Measurements from ENCODE around the gene GNAZ. TPM values are rescaled to one million over a fixed set of nuclear protein-coding genes. Genes with fewer than 3 reads are reported as not detected.

GNAZ gene
- polyA plus RNA-seq, 1 donor (not counting 4 experiments of a cell fraction or from before 2014, with no cell fraction given) = 0.03 TPM

DNA sequence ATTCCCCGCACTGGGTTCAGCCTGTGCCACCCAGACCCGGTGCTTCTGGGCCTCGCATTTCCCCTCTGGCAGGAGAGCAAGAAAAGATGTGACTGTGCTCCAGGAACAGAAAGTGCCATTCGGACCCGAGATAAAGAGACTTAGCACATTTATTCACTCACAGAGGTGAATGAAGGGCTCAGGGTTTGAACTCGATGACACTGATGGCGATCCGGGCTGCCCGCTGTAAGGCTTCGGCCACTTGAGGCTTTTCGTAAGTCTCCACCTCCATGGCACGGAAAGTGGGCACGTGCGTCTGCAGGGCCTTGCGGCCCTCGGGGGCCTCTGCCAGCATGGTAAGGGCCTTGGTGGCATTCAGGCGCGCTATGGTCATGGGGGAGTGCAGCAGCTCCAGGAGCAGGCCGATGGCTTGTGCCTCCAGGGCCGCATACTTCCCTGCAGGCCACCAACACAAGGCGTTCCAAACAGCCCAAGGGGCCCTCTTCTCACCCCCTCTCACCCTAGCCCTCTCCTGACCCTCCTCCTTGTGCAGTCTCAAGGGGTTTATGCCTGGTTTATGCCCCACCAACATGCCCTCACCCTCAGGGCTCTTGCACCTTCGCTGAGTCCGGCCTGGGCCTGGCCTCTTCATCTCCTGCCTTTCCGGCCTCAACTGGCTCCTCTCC lies 10.9 kb upstream of the GNAZ start:
- no peaks in the 10 kb centered on the region for H3K27me3 ChIP-seq (ENCODE audit: control insufficient read depth, extremely low read depth, insufficient read depth, low read length)
- H3K9ac ChIP-seq (ENCODE audit: control insufficient read depth, extremely low read depth, insufficient read depth, low read length) = no peak overlapping the region
- H3K36me3 ChIP-seq (ENCODE audit: control insufficient read depth in 2 of 2, extremely low read depth in 1 of 2, insufficient read depth in 2 of 2, low read length in 2 of 2) = no peaks in the 10 kb centered on the region
- no peak overlapping the region for H3K27ac ChIP-seq (ENCODE audit: control insufficient read depth, insufficient read depth, low read length)
- H3K9me1 ChIP-seq (ENCODE audit: control insufficient read depth, extremely low read depth, insufficient read depth, low read length) = no peaks in the 10 kb centered on the region
- no peaks in the 10 kb centered on the region for H4K20me1 ChIP-seq (ENCODE audit: control insufficient read depth, extremely low read depth, insufficient read depth, low read length)
- TF ChIP-seq, protein P1, sequence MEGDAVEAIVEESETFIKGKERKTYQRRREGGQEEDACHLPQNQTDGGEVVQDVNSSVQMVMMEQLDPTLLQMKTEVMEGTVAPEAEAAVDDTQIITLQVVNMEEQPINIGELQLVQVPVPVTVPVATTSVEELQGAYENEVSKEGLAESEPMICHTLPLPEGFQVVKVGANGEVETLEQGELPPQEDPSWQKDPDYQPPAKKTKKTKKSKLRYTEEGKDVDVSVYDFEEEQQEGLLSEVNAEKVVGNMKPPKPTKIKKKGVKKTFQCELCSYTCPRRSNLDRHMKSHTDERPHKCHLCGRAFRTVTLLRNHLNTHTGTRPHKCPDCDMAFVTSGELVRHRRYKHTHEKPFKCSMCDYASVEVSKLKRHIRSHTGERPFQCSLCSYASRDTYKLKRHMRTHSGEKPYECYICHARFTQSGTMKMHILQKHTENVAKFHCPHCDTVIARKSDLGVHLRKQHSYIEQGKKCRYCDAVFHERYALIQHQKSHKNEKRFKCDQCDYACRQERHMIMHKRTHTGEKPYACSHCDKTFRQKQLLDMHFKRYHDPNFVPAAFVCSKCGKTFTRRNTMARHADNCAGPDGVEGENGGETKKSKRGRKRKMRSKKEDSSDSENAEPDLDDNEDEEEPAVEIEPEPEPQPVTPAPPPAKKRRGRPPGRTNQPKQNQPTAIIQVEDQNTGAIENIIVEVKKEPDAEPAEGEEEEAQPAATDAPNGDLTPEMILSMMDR (optimal IDR thresholded peaks at IDR 0.05 in 1 of 3, IDR thresholded peaks at IDR 0.05 in 1 of 3, conservative IDR thresholded peaks at IDR 0.05 in 1 of 3; ENCODE audit: extremely low read depth in 1 of 3, insufficient read depth in 2 of 3, low read length in 3 of 3) = no peak
- no peak for TF ChIP-seq EZH2 (IDR thresholded peaks at IDR 0.05; ENCODE audit: low read length)
- no peak overlapping the region for H3K4me3 ChIP-seq (ENCODE audit: control insufficient read depth in 2 of 3, extremely low read depth in 1 of 3, insufficient read depth in 2 of 3, low read depth in 1 of 3, low read length in 3 of 3)
- H3K9me3 ChIP-seq (ENCODE audit: control insufficient read depth, low read depth, low read length) = no peaks in the 10 kb centered on the region
- H2AFZ ChIP-seq (ENCODE audit: control insufficient read depth, low read length) = no peak overlapping the region
- no peaks in the 10 kb centered on the region for H3K79me2 ChIP-seq (ENCODE audit: control insufficient read depth, insufficient read depth, low read length)
- FAIRE-seq (no peak), DNase-seq (ENCODE audit: low read depth, low spot score) (no peak)
- dilution Hi-C loops (cut with MboI; ENCODE audit: extremely low pct_ligation_motif_present, low sequenced_read_pairs) = no loop called here
- H3K4me1 ChIP-seq (ENCODE audit: control insufficient read depth, extremely low read depth, insufficient read depth, low read length) = no peaks in the 10 kb centered on the region
- no peak overlapping the region for H3K4me2 ChIP-seq (ENCODE audit: control insufficient read depth, extremely low read depth, insufficient read depth, low read depth, low read length)

DNA sequence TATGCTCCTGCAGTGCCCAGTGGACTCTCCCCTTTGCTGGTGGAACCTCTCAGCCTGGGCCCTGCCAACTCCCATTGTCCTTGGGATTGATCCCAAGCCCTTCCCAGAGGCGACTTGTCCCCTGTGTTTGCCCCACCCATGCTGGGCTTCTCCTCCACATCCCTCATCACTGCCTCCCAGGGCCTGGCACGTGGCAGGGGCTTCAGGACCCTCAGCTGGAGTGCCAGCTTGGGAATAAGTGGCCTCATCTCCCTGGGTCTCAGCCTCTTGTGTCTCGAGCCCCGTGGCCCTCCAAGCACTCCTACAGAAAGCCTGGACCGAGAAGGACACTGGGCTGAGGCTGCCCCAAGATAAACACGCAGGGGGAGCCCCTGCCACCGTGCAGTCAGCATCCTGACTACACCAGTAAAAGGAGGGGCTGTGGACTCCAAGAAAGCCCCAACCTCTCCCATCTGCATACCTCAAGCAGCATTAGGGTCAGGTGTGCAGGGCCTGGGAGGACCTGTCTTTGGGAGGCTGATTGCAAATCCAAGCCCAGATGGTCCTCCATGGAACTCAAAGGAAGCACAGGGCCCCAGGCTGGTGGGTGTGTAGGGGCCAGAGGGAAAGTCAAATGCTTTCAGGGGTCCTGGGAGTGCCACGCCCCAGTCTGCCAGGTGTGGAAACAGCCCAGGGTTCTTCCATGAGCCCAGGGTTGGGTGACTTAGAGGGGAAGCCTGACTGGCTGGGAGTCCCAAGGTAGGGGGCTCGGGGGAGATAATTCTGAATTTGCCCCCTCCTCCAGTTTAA lies 9.5 kb upstream of the GNAZ start:
- no peak overlapping the region for H2AFZ ChIP-seq (ENCODE audit: control insufficient read depth, low read length)
- no peaks in the 10 kb centered on the region for H3K9me3 ChIP-seq (ENCODE audit: control insufficient read depth, low read depth, low read length)
- no peaks in the 10 kb centered on the region for H3K36me3 ChIP-seq (ENCODE audit: control insufficient read depth in 2 of 2, extremely low read depth in 1 of 2, insufficient read depth in 2 of 2, low read length in 2 of 2)
- no peak for TF ChIP-seq EZH2 (IDR thresholded peaks at IDR 0.05; ENCODE audit: low read length)
- TF ChIP-seq, protein P1 (optimal IDR thresholded peaks at IDR 0.05 in 1 of 3, IDR thresholded peaks at IDR 0.05 in 1 of 3, conservative IDR thresholded peaks at IDR 0.05 in 1 of 3; ENCODE audit: extremely low read depth in 1 of 3, insufficient read depth in 2 of 3, low read length in 3 of 3) = no peak
- H3K4me2 ChIP-seq (ENCODE audit: control insufficient read depth, extremely low read depth, insufficient read depth, low read depth, low read length) = no peak overlapping the region
- no peaks in the 10 kb centered on the region for H3K4me1 ChIP-seq (ENCODE audit: control insufficient read depth, extremely low read depth, insufficient read depth, low read length)
- H4K20me1 ChIP-seq (ENCODE audit: control insufficient read depth, extremely low read depth, insufficient read depth, low read length) = no peaks in the 10 kb centered on the region
- H3K9me1 ChIP-seq (ENCODE audit: control insufficient read depth, extremely low read depth, insufficient read depth, low read length) = no peaks in the 10 kb centered on the region
- H3K9ac ChIP-seq (ENCODE audit: control insufficient read depth, extremely low read depth, insufficient read depth, low read length) = no peak overlapping the region
- H3K4me3 ChIP-seq (ENCODE audit: control insufficient read depth in 2 of 3, extremely low read depth in 1 of 3, insufficient read depth in 2 of 3, low read depth in 1 of 3, low read length in 3 of 3) = no peak overlapping the region
- no peaks in the 10 kb centered on the region for H3K79me2 ChIP-seq (ENCODE audit: control insufficient read depth, insufficient read depth, low read length)
- no peak overlapping the region for H3K27ac ChIP-seq (ENCODE audit: control insufficient read depth, insufficient read depth, low read length)
- dilution Hi-C loops (cut with MboI; ENCODE audit: extremely low pct_ligation_motif_present, low sequenced_read_pairs) = no loop called here
- DNase-seq (ENCODE audit: low read depth, low spot score) = no peak
- no peaks in the 10 kb centered on the region for H3K27me3 ChIP-seq (ENCODE audit: control insufficient read depth, extremely low read depth, insufficient read depth, low read length)
- no peak for FAIRE-seq

Measured in keratinocyte (primary cell).